IMR-90 (cell line): ENCODE measurements around the gene DOCK6. TPM values are rescaled to one million over a fixed set of nuclear protein-coding genes. Genes with fewer than 3 reads are reported as not detected.

Experiments used
- ATAC-seq: fragments of 200-7000 bp; cut with Tn5 transposase; 2 replicates; pipeline ENCODE4 v1.9.1; 2020; ENCODE audit warnings: low read depth, mild to moderate bottlenecking, moderate library complexity
- BruUV-seq: library from RNA; stranded (reverse); fragments of 400-500 nt; replicated peaks from 2 replicates; lab custom pipeline; 2021; lab: Mats Ljungman, UMichigan
- CTCF ChIA-PET: fragments of 300-600 bp; formaldehyde crosslinking; extraction: SDS; loops from one replicate; lab custom pipeline; 2021; ENCODE audit warnings: antibody characterized with exemption; lab: Yijun Ruan, JAX
- POLR2A ChIA-PET: fragments of 300-600 bp; sonication (Branson Sonifier 250); formaldehyde crosslinking; loops from one replicate; lab custom pipeline; 2022; ENCODE audit warnings: antibody characterized with exemption; ENCODE audit not compliant: unreplicated experiment; lab: Charles Lee
- DNase-seq: peaks from one replicate; pipeline ENCODE4 v3.0.0; 2013
- H2AFZ ChIP-seq: replicated peaks from 2 replicates; pipeline ENCODE3; 2013; ENCODE audit warnings: low read length, mild to moderate bottlenecking; ENCODE audit not compliant: poor library complexity
- H2AK5ac ChIP-seq: 2 replicates; pipeline ENCODE4 v1.6.1; 2013; ENCODE audit warnings: low read depth, low read length, inconsistent platforms
- H2AK9ac ChIP-seq: replicated peaks from 2 replicates; pipeline ENCODE3; 2013; ENCODE audit warnings: mild to moderate bottlenecking, low read depth, low read length, moderate library complexity; ENCODE audit not compliant: poor library complexity
- H2BK120ac ChIP-seq: 2 replicates; pipeline ENCODE4 v1.6.1; 2013; ENCODE audit warnings: low read depth, low read length, inconsistent platforms
- H2BK15ac ChIP-seq: 3 replicates; pipeline ENCODE4 v1.6.1; 2013; ENCODE audit warnings: low read depth, low read length, inconsistent platforms
- H2BK20ac ChIP-seq: 2 replicates; pipeline ENCODE4 v1.6.1; 2013; ENCODE audit warnings: low read depth, mild to moderate bottlenecking, inconsistent platforms, low read length, moderate library complexity
- H2BK5ac ChIP-seq: 2 replicates; pipeline ENCODE4 v1.6.1; 2013; ENCODE audit warnings: mild to moderate bottlenecking, low read depth, low read length, inconsistent platforms; ENCODE audit not compliant: poor library complexity, severe bottlenecking
- H3K14ac ChIP-seq: replicated peaks from 2 replicates; pipeline ENCODE4 v1.6.1; 2013; ENCODE audit warnings: low read depth, low read length, inconsistent platforms
- H3K18ac ChIP-seq: 2 replicates; pipeline ENCODE4 v1.6.1; 2013; ENCODE audit warnings: low read depth, low read length, control low read depth
- H3K23ac ChIP-seq: 2 replicates; pipeline ENCODE4 v1.6.1; 2013; ENCODE audit warnings: low read depth, low read length, inconsistent platforms
- H3K27ac ChIP-seq: 2 replicates; pipeline ENCODE4 v1.5.1; 2013; ENCODE audit warnings: mild to moderate bottlenecking, control low read depth, low read length; ENCODE audit not compliant: insufficient read depth
- H3K27me3 ChIP-seq: 2 replicates; pipeline ENCODE4 v1.6.1; 2013; ENCODE audit warnings: low read length; ENCODE audit not compliant: control insufficient read depth, insufficient read depth
- H3K36me3 ChIP-seq: 2 replicates; pipeline ENCODE4 v1.6.1; 2013; ENCODE audit warnings: low read length, mixed read lengths; ENCODE audit not compliant: control insufficient read depth, insufficient read depth
- H3K4ac ChIP-seq: 2 replicates; pipeline ENCODE4 v1.6.1; 2013; ENCODE audit warnings: low read depth, low read length, inconsistent platforms
- H3K4me1 ChIP-seq: 2 replicates; pipeline ENCODE4 v1.6.1; 2013; ENCODE audit warnings: low read length, mixed read lengths; ENCODE audit not compliant: control insufficient read depth, insufficient read depth
- H3K4me2 ChIP-seq: 2 replicates; pipeline ENCODE4 v1.6.1; 2013; ENCODE audit warnings: low read depth, mild to moderate bottlenecking, control low read depth, low read length, moderate library complexity
- H3K4me3 ChIP-seq: 2 replicates; pipeline ENCODE4 v1.5.1; 2013; ENCODE audit warnings: low read depth, mild to moderate bottlenecking, control low read depth, low read length, moderate library complexity; ENCODE audit not compliant: insufficient read depth
- H3K56ac ChIP-seq: 2 replicates; pipeline ENCODE4 v1.6.1; 2013; ENCODE audit warnings: low read length, inconsistent platforms; ENCODE audit not compliant: insufficient read depth; ENCODE audit errors: extremely low read depth
- H3K79me1 ChIP-seq, 2 experiments: 2 replicates each; pipeline ENCODE4 v1.6.1; 2013; ENCODE audit warnings: low read length in 2 of 2, inconsistent platforms in 1 of 2, low read depth in 1 of 2
- H3K9ac ChIP-seq: 2 replicates; pipeline ENCODE4 v1.6.1; 2013; ENCODE audit warnings: low read depth, low read length, control low read depth
- H3K9me1 ChIP-seq: 2 replicates; pipeline ENCODE4 v1.6.1; 2013; ENCODE audit warnings: low read length, inconsistent platforms; ENCODE audit not compliant: insufficient read depth
- H3K9me3 ChIP-seq: 2 replicates; pipeline ENCODE4 v1.6.1; 2013; ENCODE audit warnings: low read length; ENCODE audit not compliant: control insufficient read depth, insufficient read depth
- H4K20me1 ChIP-seq: 2 replicates; pipeline ENCODE4 v1.6.1; 2013; ENCODE audit warnings: low read length, inconsistent platforms; ENCODE audit not compliant: insufficient read depth
- H4K5ac ChIP-seq: 2 replicates; pipeline ENCODE4 v1.6.1; 2013; ENCODE audit warnings: mild to moderate bottlenecking, low read depth, low read length, control low read depth
- H4K8ac ChIP-seq, 2 experiments: 2 replicates each; pipeline ENCODE4 v1.6.1; 2013; ENCODE audit warnings: low read depth in 2 of 2, low read length in 2 of 2, control low read depth in 1 of 2, inconsistent platforms in 1 of 2
- H4K91ac ChIP-seq: 2 replicates; pipeline ENCODE4 v1.6.1; 2013; ENCODE audit warnings: low read depth, low read length, inconsistent platforms; ENCODE audit not compliant: insufficient read depth
- BHLHE40 ChIP-seq: fragments of 150-350 bp; IDR thresholded peaks from 2 replicates; pipeline ENCODE4 v1.6.1; 2016; ENCODE audit warnings: mild to moderate bottlenecking, low read depth, low read length
- CEBPB ChIP-seq: IDR thresholded peaks from 2 replicates; pipeline ENCODE4 v1.6.1; 2012; ENCODE audit warnings: low read depth, low read length, improper control_type of control experiment
- CHD1 ChIP-seq: IDR thresholded peaks from 2 replicates; pipeline ENCODE4 v1.6.1; 2012; ENCODE audit warnings: low read depth, low read length, improper control_type of control experiment
- CTCF ChIP-seq: conservative IDR thresholded peaks from 2 replicates; pipeline ENCODE4 v1.5.1; 2012; ENCODE audit warnings: mild to moderate bottlenecking, low read depth, low read length, improper control_type of control experiment
- FOS ChIP-seq: fragments of 150-350 bp; IDR thresholded peaks from 2 replicates; pipeline ENCODE4 v1.6.1; 2016; ENCODE audit warnings: low read depth, low read length
- MAFK ChIP-seq: IDR thresholded peaks from 2 replicates; pipeline ENCODE4 v1.6.1; 2012; ENCODE audit warnings: low read depth, low read length, improper control_type of control experiment
- MAZ ChIP-seq: IDR thresholded peaks from 2 replicates; pipeline ENCODE4 v1.6.1; 2012; ENCODE audit warnings: low read depth, mild to moderate bottlenecking, low read length, improper control_type of control experiment, moderate library complexity, borderline replicate concordance
- MXI1 ChIP-seq: IDR thresholded peaks from 2 replicates; pipeline ENCODE4 v1.6.1; 2012; ENCODE audit warnings: low read depth, mild to moderate bottlenecking, low read length, moderate library complexity, borderline replicate concordance
- NFE2L2 ChIP-seq: fragments of 150-350 bp; IDR thresholded peaks from 2 replicates; pipeline ENCODE4 v1.6.1; 2016; ENCODE audit warnings: low read depth, mild to moderate bottlenecking, low read length
- RAD21 ChIP-seq: IDR thresholded peaks from 2 replicates; pipeline ENCODE4 v1.6.1; 2012; ENCODE audit warnings: low read length, improper control_type of control experiment
- RCOR1 ChIP-seq: IDR thresholded peaks from 2 replicates; pipeline ENCODE4 v1.6.1; 2012; ENCODE audit warnings: mild to moderate bottlenecking, low read length, improper control_type of control experiment; ENCODE audit not compliant: insufficient replicate concordance
- RFX5 ChIP-seq: IDR thresholded peaks from 2 replicates; pipeline ENCODE4 v1.8.0; 2012; ENCODE audit warnings: low read depth, mild to moderate bottlenecking, low read length, moderate library complexity
- SMC3 ChIP-seq: fragments of 150-350 bp; IDR thresholded peaks from 2 replicates; pipeline ENCODE4 v1.6.1; 2016; ENCODE audit warnings: low read depth, mild to moderate bottlenecking, antibody characterized with exemption, low read length, moderate library complexity
- USF2 ChIP-seq: fragments of 150-350 bp; IDR thresholded peaks from 2 replicates; pipeline ENCODE4 v1.6.1; 2017; ENCODE audit warnings: mild to moderate bottlenecking, antibody characterized with exemption, low read length, low read depth
- WGBS, 2 experiments: methylation state at CpG; one replicate each; pipeline versions ENCODE4 v1.1.5 to v1.1.7; 2013; ENCODE audit warnings: missing lambda C conversion rate in 2 of 2; ENCODE audit not compliant: insufficient read length in 1 of 2; ENCODE audit errors: extremely low coverage in 2 of 2; 5-methylcytosine and 5-hydroxymethylcytosine counted together
- dilution Hi-C: fragments of 300-500 bp; cut with HindIII; formaldehyde crosslinking; loops from one replicate; pipeline ENCODE4 v1.14.3; 2018; ENCODE audit warnings: low sequenced_read_pairs; ENCODE audit not compliant: unreplicated experiment
- in situ Hi-C: fragments of 300-500 bp; cut with MboI; formaldehyde crosslinking; loops from 3 replicates; pipeline ENCODE4 v1.14.3; 2019; ENCODE audit warnings: low sequenced_read_pairs, inconsistent platforms, mixed read lengths
- intact Hi-C: fragments of 100-400 bp; cut with micrococcal nuclease; formaldehyde crosslinking; loops from 2 replicates; pipeline ENCODE4 v1.10.0; 2022
- polyA plus RNA-seq, 3 experiments: library from polyadenylated mRNA; depleted of rRNA; stranded (reverse); fragments of >200 nt; gene quantifications; 2 replicates each; pipeline ENCODE4 v1.2.3, GENCODE V29; 2012; ENCODE audit warnings: low replicate concordance in 1 of 3
- total RNA-seq: library from RNA; depleted of rRNA; stranded (reverse); fragments of >200 nt; gene quantifications from 2 replicates; pipeline ENCODE4 v1.2.3, GENCODE V29; 2012

Gene DOCK6
- total and polyA plus RNA-seq, 2 of the 4 experiments (the other 2 are of a cell fraction) = 5.0 to 18.4 TPM

GRCh38 chr19:11252665-11253355, 9.5 kb downstream of the DOCK6 start:
- intact Hi-C loops = no loop called here

More at GRCh38 chr19:11252665-11253355, 9.5 kb downstream of the DOCK6 start:
- no peaks in the 10 kb centered on the region for H3K9me3 ChIP-seq
- no peak overlapping the region for H2AFZ ChIP-seq
- no peak overlapping the region for H3K18ac ChIP-seq
- TF ChIP-seq RFX5 (no peak), FOS (no peak), CTCF (no peak), MAZ (no peak), RAD21 (no peak), SMC3 (no peak), CEBPB (no peak), NFE2L2 (no peak), MAFK (no peak), BHLHE40 (no peak), USF2 (no peak), RCOR1 (no peak), MXI1 (no peak), CHD1 (no peak)
- ChIA-PET POLR2A (no interaction called here), CTCF (no interaction called here)
- no peak overlapping the region for H3K14ac ChIP-seq
- BruUV-seq = no TSS peak
- H4K5ac ChIP-seq = no peak overlapping the region
- no peaks in the 10 kb centered on the region for H3K27me3 ChIP-seq
- peaks cover 25% of the 10 kb centered on the region for H3K36me3 ChIP-seq
- no peak overlapping the region for H3K23ac ChIP-seq
- in situ Hi-C loops (no loop called here), dilution Hi-C loops (no loop called here)
- no peak overlapping the region for H3K27ac ChIP-seq
- H4K91ac ChIP-seq = no peak overlapping the region
- no peak for ATAC-seq
- peaks cover 2% of the 10 kb centered on the region; the same call in 1 of the 2 replicates for H3K4me1 ChIP-seq
- H2BK15ac ChIP-seq = no peak overlapping the region
- H3K4me2 ChIP-seq = no peak overlapping the region
- H4K8ac ChIP-seq = no peak overlapping the region
- peaks cover 0 to under 1% of the 10 kb centered on the region in 2 experiments; a peak in 1 of 4 replicates for H3K79me1 ChIP-seq
- H3K9me1 ChIP-seq = no peaks in the 10 kb centered on the region
- H3K4ac ChIP-seq = no peak overlapping the region
- no peak overlapping the region for H3K9ac ChIP-seq
- no peak overlapping the region for H2BK5ac ChIP-seq
- no peak overlapping the region for H3K56ac ChIP-seq
- no peak for DNase-seq
- no peak overlapping the region for H2BK20ac ChIP-seq
- peak overlapping the region; percentile 65 for H2AK9ac ChIP-seq
- no peak overlapping the region for H3K4me3 ChIP-seq
- H2AK5ac ChIP-seq = no peak overlapping the region
- no peaks in the 10 kb centered on the region; the same call in 1 of the 2 replicates for H4K20me1 ChIP-seq
- no peak overlapping the region for H2BK120ac ChIP-seq
- 87% methylated on average over 8 of the region's 19 CpGs; no CpG with 5 or more reads in 1 of the 2 experiments for WGBS, 2 experiments
